SW 1271 (cell line): Measurements from ENCODE around the gene SPANXN4.

Source experiments
- DNase-seq, 2 experiments: peaks; one replicate each; lab custom pipeline; 2025; lab: John Stamatoyannopoulos, UW

Gene SPANXN4

GRCh38 chrX:143025628-143026027 lies at the start of gene SPANXN4:
Gene SPANXN4 (plus strand): TSS chrX:143025928. CDS start chrX:143026015, 87 bp downstream.
- no peak for DNase-seq

GRCh38 chrX:142977128-142977914 lies 48.4 kb upstream of the SPANXN4 start:
- no peak for DNase-seq

GRCh38 chrX:142978130-142978684 lies 47.5 kb upstream of the SPANXN4 start:
- DNase-seq: no peak

GRCh38 chrX:142982679-142983078 lies 43.0 kb upstream of the SPANXN4 start:
- DNase-seq: no peak

GRCh38 chrX:142994988-142995387 lies 30.7 kb upstream of the SPANXN4 start:
- no peak for DNase-seq

GRCh38 chrX:142998447-142999198 lies 27.1 kb upstream of the SPANXN4 start:
- no peak for DNase-seq

GRCh38 chrX:142999199-142999701 lies 26.5 kb upstream of the SPANXN4 start:
- DNase-seq: no peak

- no peak for DNase-seq
These were observed 23.5 kb upstream of the SPANXN4 start for GRCh38 chrX:143002206-143002605.

- DNase-seq: no peak
These were observed 8.5 kb upstream of the SPANXN4 start for GRCh38 chrX:143017272-143017671.

- DNase-seq: no peak
These were observed 1.5 kb downstream of the SPANXN4 start for GRCh38 chrX:143027275-143027674.

GRCh38 chrX:143047511-143047910 lies 21.8 kb downstream of the SPANXN4 start:
- no peak for DNase-seq

- no peak for DNase-seq
These were observed 32.4 kb downstream of the SPANXN4 start for GRCh38 chrX:143058120-143058519.

GRCh38 chrX:143081231-143081630 lies 55.5 kb downstream of the SPANXN4 start:
- no peak for DNase-seq

- DNase-seq: no peak
These were observed 56.8 kb downstream of the SPANXN4 start for GRCh38 chrX:143082537-143082936.
